ENCODE data around the gene TSSC4.

GRCh38 chr11:2452321-2453012 lies 51.9 kb downstream of the TSSC4 start:
- no peak for TF ChIP-seq POLR2AphosphoS5 (IDR thresholded peaks at IDR 0.05)
- TF ChIP-seq, protein P1, sequence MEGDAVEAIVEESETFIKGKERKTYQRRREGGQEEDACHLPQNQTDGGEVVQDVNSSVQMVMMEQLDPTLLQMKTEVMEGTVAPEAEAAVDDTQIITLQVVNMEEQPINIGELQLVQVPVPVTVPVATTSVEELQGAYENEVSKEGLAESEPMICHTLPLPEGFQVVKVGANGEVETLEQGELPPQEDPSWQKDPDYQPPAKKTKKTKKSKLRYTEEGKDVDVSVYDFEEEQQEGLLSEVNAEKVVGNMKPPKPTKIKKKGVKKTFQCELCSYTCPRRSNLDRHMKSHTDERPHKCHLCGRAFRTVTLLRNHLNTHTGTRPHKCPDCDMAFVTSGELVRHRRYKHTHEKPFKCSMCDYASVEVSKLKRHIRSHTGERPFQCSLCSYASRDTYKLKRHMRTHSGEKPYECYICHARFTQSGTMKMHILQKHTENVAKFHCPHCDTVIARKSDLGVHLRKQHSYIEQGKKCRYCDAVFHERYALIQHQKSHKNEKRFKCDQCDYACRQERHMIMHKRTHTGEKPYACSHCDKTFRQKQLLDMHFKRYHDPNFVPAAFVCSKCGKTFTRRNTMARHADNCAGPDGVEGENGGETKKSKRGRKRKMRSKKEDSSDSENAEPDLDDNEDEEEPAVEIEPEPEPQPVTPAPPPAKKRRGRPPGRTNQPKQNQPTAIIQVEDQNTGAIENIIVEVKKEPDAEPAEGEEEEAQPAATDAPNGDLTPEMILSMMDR (IDR thresholded peaks at IDR 0.05): no peak
